ENCODE results near the gene C9orf43. TPM values are rescaled to one million over a fixed set of nuclear protein-coding genes. Genes with fewer than 3 reads are reported as not detected.

C9orf43 gene
- total RNA-seq, 1 experiment from 2014 or later: 1.9 TPM

- POLR2A ChIA-PET: no interaction called here
- H3K36me3 Mint-ChIP-seq (ENCODE audit: insufficient read depth, unreplicated experiment): peaks cover 20% of the 10 kb centered on the region
- H3K27me3 ChIP-seq (replicated peaks; ENCODE audit: control insufficient read depth, insufficient read depth, low read length): no peaks in the 10 kb centered on the region
- no peak overlapping the region for H3K4me3 Mint-ChIP-seq (ENCODE audit: unreplicated experiment)
- H3K9me3 ChIP-seq: no peaks in the 10 kb centered on the region
- peaks cover 45% of the 10 kb centered on the region for H3K4me1 ChIP-seq
- intact Hi-C loops (cut with micrococcal nuclease; ENCODE audit: unreplicated experiment): loop anchor here (5.0 kb wide), 1 partner anchor 56 kb away; no protein-coding TSS in a partner anchor
- no peaks in the 10 kb centered on the region for H3K36me3 ChIP-seq (ENCODE audit: control insufficient read depth, insufficient read depth, low read length)
- H3K27ac Mint-ChIP-seq (ENCODE audit: unreplicated experiment): no peak overlapping the region
- no TSS peak for BruUV-seq (replicated peaks)
- peaks cover 39% of the 10 kb centered on the region for H3K4me1 Mint-ChIP-seq (ENCODE audit: low read depth, unreplicated experiment)
- no peaks in the 10 kb centered on the region for H3K9me3 Mint-ChIP-seq (ENCODE audit: unreplicated experiment)
- no peak for DNase-seq
- no peak for TF ChIP-seq CTCF (IDR thresholded peaks at IDR 0.05; ENCODE audit: insufficient read depth in 1 of 2, low read depth in 1 of 2, low read length in 1 of 2, severe bottlenecking in 1 of 2, unreplicated experiment in 1 of 2)
- no peaks in the 10 kb centered on the region for H3K27me3 Mint-ChIP-seq (ENCODE audit: insufficient read depth, unreplicated experiment)
- CTCF ChIA-PET: no interaction called here
- H3K4me3 ChIP-seq (ENCODE audit: low read depth, low read length): no peak overlapping the region
Observed at GRCh38 chr9:113461285-113461684, 50.7 kb downstream of the C9orf43 start.

GRCh38 chr9:113461943-113462342, 51.4 kb downstream of the C9orf43 start:
- POLR2A ChIA-PET: no interaction called here

GRCh38 chr9:113462781-113463286, 52.3 kb downstream of the C9orf43 start:
- no peak for DNase-seq
- intact Hi-C loops (cut with micrococcal nuclease; ENCODE audit: unreplicated experiment): loop anchor here (1.0 to 5.0 kb wide), 2 partner anchors 8 to 54 kb away; no protein-coding TSS in a partner anchor
- Histone ChIP-seq H3K27me3 (replicated peaks; ENCODE audit: control insufficient read depth, insufficient read depth, low read length) (no peaks in the 10 kb centered on the region), H3K4me1 (peaks cover 36% of the 10 kb centered on the region), H3K9me3 (no peaks in the 10 kb centered on the region), H3K36me3 (ENCODE audit: control insufficient read depth, insufficient read depth, low read length) (no peaks in the 10 kb centered on the region), H3K4me3 (ENCODE audit: low read depth, low read length) (peak overlapping the region; percentile 83)
- Mint-ChIP-seq H3K36me3 (ENCODE audit: insufficient read depth, unreplicated experiment) (peaks cover 20% of the 10 kb centered on the region), H3K4me3 (ENCODE audit: unreplicated experiment) (peak overlapping the region; percentile 94), H3K27ac (ENCODE audit: unreplicated experiment) (peak overlapping the region; percentile 90), H3K4me1 (ENCODE audit: low read depth, unreplicated experiment) (peaks cover 36% of the 10 kb centered on the region), H3K27me3 (ENCODE audit: insufficient read depth, unreplicated experiment) (no peaks in the 10 kb centered on the region), H3K9me3 (ENCODE audit: unreplicated experiment) (no peaks in the 10 kb centered on the region)
- no peak for TF ChIP-seq CTCF (IDR thresholded peaks at IDR 0.05; ENCODE audit: insufficient read depth in 1 of 2, low read depth in 1 of 2, low read length in 1 of 2, severe bottlenecking in 1 of 2, unreplicated experiment in 1 of 2)
- CTCF ChIA-PET: interaction anchor here (0.6 to 2.4 kb wide), 4 partner anchors 9 to 195 kb away, joined by 3 to 11 read pairs (median 3); partner anchors contain the start of genes C9orf43 and POLE3
- no TSS peak for BruUV-seq (replicated peaks)
- POLR2A ChIA-PET: interaction anchor here (0.5 to 1.6 kb wide), 5 partner anchors 8 to 135 kb away, joined by 3 to 22 read pairs (median 4); partner anchors contain the start of genes C9orf43 and POLE3

More at GRCh38 chr9:113461943-113462342, 51.4 kb downstream of the C9orf43 start:
- intact Hi-C loops (cut with micrococcal nuclease; ENCODE audit: unreplicated experiment): loop anchor here (5.0 kb wide), 1 partner anchor 55 kb away; no protein-coding TSS in a partner anchor
- CTCF ChIA-PET: no interaction called here
- Mint-ChIP-seq H3K27me3 (ENCODE audit: insufficient read depth, unreplicated experiment) (no peaks in the 10 kb centered on the region), H3K4me3 (ENCODE audit: unreplicated experiment) (no peak overlapping the region), H3K9me3 (ENCODE audit: unreplicated experiment) (no peaks in the 10 kb centered on the region), H3K36me3 (ENCODE audit: insufficient read depth, unreplicated experiment) (peaks cover 20% of the 10 kb centered on the region), H3K4me1 (ENCODE audit: low read depth, unreplicated experiment) (peaks cover 41% of the 10 kb centered on the region), H3K27ac (ENCODE audit: unreplicated experiment) (no peak overlapping the region)
- H3K27me3 ChIP-seq (replicated peaks; ENCODE audit: control insufficient read depth, insufficient read depth, low read length): no peaks in the 10 kb centered on the region
- H3K4me3 ChIP-seq (ENCODE audit: low read depth, low read length): no peak overlapping the region
- no peaks in the 10 kb centered on the region for H3K9me3 ChIP-seq
- H3K36me3 ChIP-seq (ENCODE audit: control insufficient read depth, insufficient read depth, low read length): no peaks in the 10 kb centered on the region
- BruUV-seq (replicated peaks): no TSS peak
- H3K4me1 ChIP-seq: peaks cover 43% of the 10 kb centered on the region
- TF ChIP-seq CTCF (IDR thresholded peaks at IDR 0.05; ENCODE audit: insufficient read depth in 1 of 2, low read depth in 1 of 2, low read length in 1 of 2, severe bottlenecking in 1 of 2, unreplicated experiment in 1 of 2): no peak
- DNase-seq: no peak

Measured in Caco-2 (cell line).